Gastrocnemius medialis (tissue), 4 donors: ENCODE measurements around the gene TNPO3.

Source experiments
- CTCF ChIP-seq, 5 experiments: fragments of 450-650 bp in 3 of 5; fragments of 200-600 bp in 2 of 5; sonication (generic) in 2 of 5; IDR thresholded peaks in 4 of 5; conservative IDR thresholded peaks in 1 of 5; 1 replicate in 4 of 5; 2 replicates in 1 of 5; pipeline ENCODE4 v1.5.1; 2016 to 2019; ENCODE audit warnings: antibody characterized with exemption in 5 of 5, mild to moderate bottlenecking in 3 of 5, moderate library complexity in 3 of 5
- POLR2A ChIP-seq, 2 donors: fragments of 450-650 bp; IDR thresholded peaks; one replicate each; pipeline ENCODE4 v1.6.1; 2017; ENCODE audit warnings: antibody characterized with exemption in 2 of 2, mild to moderate bottlenecking in 2 of 2, moderate library complexity in 2 of 2

GRCh38 chr7:128913870-128914565 is 140.9 kb downstream of the TNPO3 start:
- TF ChIP-seq CTCF (IDR thresholded peaks at IDR 0.05 in 4 of 5, conservative IDR thresholded peaks at IDR 0.05 in 1 of 5) = no peak
- TF ChIP-seq POLR2A (IDR thresholded peaks at IDR 0.05) = no peak
